HG03095 (cell line): ENCODE data around the gene LONRF2.

ENCODE experiments used
- ATAC-seq: cut with Tn5 transposase; IDR thresholded peaks from one replicate; pipeline ENCODE4 v1.9.1; 2021; ENCODE audit warnings: moderate library complexity; ENCODE audit not compliant: unreplicated experiment

LONRF2 gene

DNA sequence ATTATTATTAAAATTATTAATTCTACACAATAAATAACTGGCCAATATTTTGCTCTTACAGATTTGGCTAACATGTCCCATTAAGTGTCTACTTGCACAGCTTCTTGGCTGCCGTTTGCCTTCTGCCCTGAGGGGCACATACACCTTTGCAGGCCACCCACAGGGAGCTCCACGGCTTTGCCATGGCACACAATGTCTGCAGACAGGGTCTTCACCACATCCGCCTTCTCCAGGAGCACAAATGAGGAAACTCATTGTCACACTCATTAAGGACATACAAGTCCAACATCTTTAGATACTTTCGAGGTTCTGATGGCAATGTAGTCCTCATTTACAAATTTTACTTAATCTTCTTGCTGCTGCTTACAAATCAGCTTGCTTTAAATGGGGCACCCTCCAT lies 45.6 kb downstream of the LONRF2 start:
- no peak for ATAC-seq

DNA sequence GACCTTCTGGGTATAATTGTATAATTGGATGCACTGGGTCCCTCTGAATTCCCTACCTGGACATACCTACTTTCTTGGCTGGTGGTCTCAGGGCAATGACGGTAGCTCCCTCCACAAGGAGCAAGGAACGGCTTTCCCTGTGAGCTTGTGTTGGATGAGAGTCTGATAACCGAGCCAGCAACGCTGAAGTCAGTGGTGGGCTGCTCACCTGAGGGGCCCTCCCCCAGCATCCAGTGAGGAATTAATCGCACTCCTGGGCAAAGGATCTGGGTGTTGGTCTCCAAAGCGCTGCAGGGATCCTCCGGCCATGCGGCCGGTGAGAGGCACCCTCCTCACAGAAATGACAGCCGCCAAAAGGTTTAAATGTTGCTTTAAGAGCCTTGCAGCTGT lies 47.1 kb downstream of the LONRF2 start:
- no peak for ATAC-seq

DNA sequence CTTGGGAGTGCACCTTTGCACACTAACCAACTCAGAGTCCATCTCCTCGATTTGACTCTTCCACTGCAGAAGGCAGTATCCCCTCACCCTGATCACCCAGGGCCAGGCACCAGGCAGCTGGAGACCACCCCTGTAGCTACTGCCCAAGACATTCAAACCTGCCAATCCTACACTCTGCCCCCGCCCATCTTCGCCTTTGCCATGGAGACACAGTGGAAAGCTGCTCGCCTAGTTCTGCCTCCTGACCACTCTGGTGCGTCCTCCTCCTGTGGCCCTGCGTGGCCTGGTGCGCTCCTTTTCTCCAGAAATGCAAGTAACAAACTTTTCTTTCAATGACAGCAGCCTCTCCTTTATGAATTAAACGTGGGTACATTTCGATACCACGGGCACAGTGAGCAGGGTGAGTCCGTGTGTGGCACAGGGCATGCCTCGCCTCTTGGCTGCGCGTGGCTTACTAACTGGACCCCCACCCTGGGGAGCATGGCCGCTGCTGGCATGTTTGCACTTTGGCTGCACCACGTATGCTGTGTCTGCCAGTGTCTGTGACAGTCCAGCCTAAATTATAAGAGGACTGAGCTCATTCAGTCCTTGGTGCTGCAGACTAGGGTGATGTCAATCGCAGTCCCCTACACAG lies 47.6 kb downstream of the LONRF2 start:
- no peak for ATAC-seq

DNA sequence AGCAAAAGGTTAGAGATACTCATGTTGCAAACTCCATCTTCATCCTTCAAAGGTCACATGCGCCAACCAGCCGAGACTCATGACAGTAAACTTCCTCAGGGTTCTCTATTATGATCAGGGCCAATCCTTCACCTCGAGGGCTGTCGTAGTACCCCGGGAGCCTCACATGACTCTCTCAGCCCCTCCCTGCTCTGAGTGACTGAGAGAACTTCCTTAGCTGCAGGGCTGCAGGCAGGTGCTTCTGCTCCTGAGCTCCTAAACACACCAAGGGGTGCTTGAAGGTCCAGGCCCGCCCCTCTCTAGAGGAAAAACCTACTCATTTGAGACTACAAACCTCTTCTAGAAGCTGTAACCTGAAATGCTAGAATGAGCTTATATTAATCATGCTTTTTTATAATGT lies 48.2 kb downstream of the LONRF2 start:
- ATAC-seq, result no peak

GRCh38 chr2:100273387-100273786 lies 48.9 kb downstream of the LONRF2 start:
- ATAC-seq, result no peak

DNA sequence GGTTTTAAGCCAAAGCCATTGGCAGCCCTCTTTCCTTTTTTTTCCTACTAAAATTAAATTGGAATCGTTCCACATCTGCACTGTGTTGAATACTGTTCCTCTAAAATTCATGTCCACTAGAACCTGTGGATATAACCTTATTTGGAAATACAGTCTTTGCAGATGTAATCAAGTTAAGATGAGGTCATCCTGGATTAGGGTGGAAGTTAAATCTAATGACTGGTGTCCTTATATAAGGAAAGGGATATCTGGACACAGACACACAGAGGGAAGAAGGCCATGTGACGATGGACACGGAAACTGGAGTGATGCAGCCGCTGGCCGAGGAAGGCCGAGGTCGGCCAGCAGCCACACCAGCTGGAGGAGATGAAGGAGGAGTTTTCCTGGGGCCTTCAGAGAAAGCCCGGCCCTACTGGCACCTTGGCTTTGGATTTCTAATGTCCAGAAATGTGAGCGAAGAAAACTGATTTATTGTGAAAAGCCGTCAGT lies 49.4 kb downstream of the LONRF2 start:
- ATAC-seq, result no peak

- ATAC-seq, result no peak
Measured at GRCh38 chr2:100271210-100271609, 51.1 kb downstream of the LONRF2 start.

GRCh38 chr2:100270381-100271146 lies 51.7 kb downstream of the LONRF2 start:
- no peak for ATAC-seq

- no peak for ATAC-seq
Measured at GRCh38 chr2:100269889-100270288, 52.4 kb downstream of the LONRF2 start.

- ATAC-seq, result no peak
Measured at GRCh38 chr2:100268986-100269385, 53.3 kb downstream of the LONRF2 start.

GRCh38 chr2:100267751-100268150 lies 54.5 kb downstream of the LONRF2 start:
- no peak for ATAC-seq

DNA sequence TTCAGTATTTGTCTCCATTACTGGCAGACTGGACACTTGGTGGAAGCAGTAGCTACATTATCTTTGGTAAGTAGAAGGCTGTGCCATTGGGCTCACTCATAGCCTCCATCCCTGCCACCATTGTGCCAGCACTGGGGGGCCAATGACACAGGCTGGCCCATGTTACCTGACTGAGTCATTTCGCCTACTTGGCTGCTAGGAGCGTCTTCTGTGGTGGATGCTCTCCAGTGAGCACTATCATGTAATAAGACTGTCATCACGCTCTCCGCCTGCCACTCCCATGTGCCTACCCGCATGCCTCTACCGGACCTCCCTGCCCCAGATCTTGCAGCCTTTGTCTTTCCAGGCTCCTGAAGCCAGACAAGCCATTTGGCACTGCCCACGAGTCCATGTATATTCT lies 56.2 kb downstream of the LONRF2 start:
- ATAC-seq, result no peak

DNA sequence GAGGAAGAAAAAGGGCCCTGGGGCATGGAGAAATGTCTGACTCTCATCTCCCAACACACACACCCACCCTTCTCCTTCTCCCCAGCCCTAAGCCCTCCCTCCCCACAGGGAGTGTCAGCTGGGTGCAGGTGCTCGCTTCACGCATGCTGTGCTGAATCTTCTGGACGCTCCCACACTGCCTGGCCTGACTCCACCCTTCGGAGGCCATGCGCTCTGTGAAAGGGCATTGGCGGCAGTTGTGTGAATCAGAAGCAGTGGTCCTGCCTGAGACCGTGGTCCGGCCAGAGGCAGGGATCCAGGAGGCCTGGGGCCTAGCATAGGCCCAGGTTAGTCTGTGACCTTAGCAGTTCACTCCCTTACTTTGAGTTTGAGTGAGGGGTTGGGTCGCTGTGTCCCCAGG lies 57.1 kb downstream of the LONRF2 start:
- ATAC-seq, result no peak

GRCh38 chr2:100264651-100265050 lies 57.6 kb downstream of the LONRF2 start:
- no peak for ATAC-seq

DNA sequence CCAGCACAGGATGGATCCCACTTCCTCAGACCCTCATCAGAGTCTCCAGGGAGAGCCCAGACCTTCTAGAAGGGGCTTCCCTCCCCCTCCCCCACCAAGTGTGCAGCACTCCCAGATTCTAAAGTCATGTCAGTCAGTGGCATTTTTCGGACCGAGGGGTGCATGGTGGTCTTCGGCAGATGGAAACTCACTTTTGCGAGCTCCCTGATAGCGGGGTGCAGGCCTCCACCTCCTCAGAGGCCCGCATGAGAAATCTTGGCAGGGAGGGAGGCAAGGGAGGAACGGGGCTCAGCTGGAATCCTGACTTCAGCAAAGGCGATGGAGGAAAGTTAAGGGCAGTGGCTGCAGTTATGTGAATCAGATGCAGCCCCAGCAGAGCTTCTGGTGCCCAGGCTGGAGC lies 58.2 kb downstream of the LONRF2 start:
- ATAC-seq, result no peak

DNA sequence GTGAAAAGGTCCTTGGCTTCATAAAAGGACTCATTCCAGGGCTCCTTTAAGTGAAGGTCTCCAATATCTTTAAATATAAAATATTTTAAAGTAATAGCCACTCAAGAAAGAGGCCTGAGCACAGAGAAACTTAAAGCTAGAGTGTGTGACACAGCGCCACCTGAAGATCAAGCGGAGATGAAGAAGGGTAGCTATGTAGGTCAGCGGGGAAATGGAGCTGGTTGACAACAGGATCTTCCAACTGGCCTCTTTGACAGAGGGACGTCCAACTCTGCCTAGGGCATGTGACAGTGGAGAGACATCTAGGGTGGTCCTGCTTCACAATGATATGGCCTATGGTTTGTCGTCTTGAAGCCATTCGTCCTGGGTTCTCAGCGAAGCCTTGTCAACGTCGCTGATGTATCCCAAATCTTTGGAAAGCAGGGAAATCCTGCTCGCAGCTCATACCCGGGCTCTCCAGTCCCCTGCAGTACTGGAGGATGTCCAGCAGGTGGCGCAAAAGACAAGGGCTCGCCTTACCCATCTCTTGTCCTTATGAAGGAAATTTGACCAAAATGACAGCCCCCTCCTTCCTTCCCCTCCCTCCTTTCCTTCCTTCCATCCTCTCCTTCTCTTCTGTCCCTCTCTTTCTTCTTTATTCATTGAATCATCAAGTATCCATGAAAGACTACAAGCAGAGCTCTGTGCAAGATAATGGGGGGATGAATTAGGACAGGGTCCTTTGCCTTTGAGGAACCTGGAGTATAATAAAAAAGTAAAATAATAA lies 59.6 kb downstream of the LONRF2 start:
- no peak for ATAC-seq

- no peak for ATAC-seq
Measured at GRCh38 chr2:100262046-100262445, 60.3 kb downstream of the LONRF2 start.

DNA sequence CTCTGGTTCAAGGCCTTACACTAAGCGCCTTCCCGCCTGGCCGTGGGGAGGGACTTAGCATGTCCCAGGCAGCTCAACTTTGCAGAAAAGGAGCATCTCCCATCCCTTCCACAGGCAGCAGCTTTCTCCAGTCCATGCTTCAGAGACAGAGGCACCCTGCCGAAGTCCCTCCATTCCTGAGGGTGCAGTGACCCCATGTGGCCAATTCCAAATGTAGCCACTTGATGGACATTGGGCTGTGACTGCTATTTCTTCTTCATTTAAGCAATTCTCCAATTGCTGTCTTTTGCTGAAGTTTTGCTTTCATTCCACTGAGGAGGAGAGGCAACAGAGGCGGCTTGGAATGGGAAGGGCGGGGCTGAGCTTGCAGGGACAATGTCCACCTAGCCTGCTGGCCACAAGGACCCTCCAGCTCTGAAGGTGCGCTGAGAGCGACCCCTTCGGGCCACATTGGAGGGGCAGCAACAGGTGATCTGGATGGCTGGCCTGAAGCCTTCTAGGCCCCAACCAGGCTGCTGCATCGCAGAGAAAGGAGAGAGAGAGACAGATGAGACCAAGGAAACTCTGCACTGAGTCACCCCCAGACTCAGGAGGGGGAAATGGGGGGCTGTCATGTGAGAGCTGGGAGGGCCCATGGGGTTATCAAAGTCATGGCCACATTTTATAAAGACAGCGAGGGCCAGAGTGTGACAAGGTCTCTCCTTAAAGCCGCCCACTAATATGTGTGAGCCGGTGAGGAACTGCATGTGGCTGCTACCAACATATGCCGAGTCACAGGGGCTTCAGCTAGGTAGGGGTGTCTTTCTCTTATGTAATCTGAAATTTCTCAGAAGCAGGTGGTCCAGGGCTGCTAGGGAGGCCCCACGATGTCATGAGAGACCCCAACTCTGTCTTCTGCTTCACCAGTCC lies 61.3 kb downstream of the LONRF2 start:
- ATAC-seq, result no peak

GRCh38 chr2:100259106-100259505 lies 63.2 kb downstream of the LONRF2 start:
- ATAC-seq, result no peak

DNA sequence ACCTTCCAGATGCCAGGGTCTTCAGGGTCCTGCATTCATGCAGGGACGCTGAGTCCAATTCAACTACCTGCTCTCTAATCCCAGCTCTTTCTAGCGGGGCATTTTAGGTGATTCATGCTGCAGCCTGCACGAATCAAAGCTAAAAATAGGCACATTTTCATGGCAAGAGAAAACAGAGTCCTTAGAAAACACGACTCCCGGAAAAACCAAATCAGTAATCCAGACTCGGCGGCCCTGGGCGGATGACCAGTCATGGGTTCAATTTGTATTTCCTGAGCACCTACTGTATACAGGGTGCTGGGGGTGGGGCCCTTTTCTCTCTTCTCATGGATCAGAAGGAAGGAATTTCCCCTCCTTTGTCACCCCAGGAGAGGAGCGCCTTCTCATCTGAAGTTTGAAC lies 64.4 kb downstream of the LONRF2 start:
- no peak for ATAC-seq

DNA sequence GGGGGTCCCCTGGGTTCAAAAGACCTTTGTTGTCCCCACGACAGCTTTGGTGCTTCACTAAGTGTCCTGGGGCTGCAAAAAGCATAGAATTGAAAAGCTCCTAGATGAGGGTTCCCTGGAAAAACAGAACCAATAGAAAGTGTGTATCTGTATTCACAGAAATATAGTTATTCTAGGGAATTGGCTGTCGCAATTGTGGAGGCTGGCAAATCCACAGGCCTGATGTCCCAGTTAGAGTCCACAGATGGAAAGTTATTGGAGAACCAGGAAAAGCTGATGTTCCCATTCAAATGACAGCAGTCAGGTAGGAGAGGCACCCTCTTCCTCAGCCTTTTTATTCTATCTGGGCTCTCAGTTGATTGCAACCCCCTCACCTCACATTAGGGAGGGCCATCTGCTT lies 65.5 kb downstream of the LONRF2 start:
- ATAC-seq, result no peak
